ENCODE data around the gene C19orf53.

DNA sequence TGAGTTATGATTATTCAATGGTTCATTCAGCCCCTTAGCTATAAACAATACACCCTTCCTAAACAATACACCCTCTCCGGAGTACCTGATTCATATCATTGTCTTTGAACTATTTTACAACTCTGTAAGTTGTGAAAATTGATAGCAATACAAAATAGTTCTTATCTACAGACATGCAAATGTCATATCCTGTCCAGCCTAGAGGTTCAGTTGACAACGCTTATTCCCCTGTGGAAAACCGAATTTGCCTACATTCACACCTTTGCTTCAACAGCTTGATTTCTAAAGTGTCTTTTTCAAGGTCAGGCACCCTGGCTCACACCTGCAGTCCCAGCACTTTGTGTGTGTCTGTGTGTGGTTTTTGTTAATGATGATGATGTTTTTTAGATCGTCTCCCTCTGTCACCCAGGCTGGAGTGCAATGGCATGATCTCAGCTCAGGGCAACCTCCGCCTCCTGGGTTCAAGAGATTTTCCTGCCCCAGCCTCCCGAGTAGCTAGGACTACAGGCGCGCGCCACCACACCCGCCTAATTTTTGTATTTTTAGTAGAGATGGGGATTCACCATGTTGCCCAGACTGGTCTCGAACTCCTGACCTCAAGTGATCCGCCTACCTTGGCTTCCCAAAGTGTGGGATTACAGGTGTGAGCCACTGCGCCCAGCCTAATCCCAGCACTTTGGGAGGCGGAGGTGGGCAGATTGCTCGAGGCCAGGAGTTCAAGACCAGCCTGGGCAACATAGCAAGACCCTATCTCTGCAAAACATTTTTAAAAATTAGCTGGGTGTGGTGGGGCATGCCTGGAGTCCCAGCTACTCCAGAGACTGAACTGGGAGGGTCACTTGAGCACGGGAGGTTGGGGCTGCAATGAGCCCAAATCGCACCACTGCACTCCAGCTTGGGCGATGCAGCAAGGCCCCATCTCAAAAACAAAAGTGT, 9.6 kb downstream of the C19orf53 start:
- TF ChIP-seq CTCF (IDR thresholded peaks at IDR 0.05 in 4 of 5, conservative IDR thresholded peaks at IDR 0.05 in 1 of 5) (no peak), POLR2A (IDR thresholded peaks at IDR 0.05) (no peak)
